ENCODE results near the gene YY1AP1. TPM values are rescaled to one million over a fixed set of nuclear protein-coding genes. Genes with fewer than 3 reads are reported as not detected.

YY1AP1 gene
- total RNA-seq, 1 experiment from 2014 or later = 59.3 TPM

GRCh38 chr1:155649676-155650075 is 38.9 kb downstream of the YY1AP1 start:
- Histone ChIP-seq H3K27me3 (replicated peaks; ENCODE audit: insufficient read depth, low read depth, low read length, poor library complexity) (no peaks in the 10 kb centered on the region), H3K4me1 (ENCODE audit: insufficient read depth, low read length, poor library complexity, severe bottlenecking) (peaks cover 28% of the 10 kb centered on the region), H3K36me3 (ENCODE audit: insufficient read depth, low read length, poor library complexity, severe bottlenecking) (no peaks in the 10 kb centered on the region), H3K4me3 (ENCODE audit: low read depth, low read length, poor library complexity, severe bottlenecking) (no peak overlapping the region), H3K9me3 (ENCODE audit: low read depth, low read length, poor library complexity, severe bottlenecking) (no peaks in the 10 kb centered on the region), H3K27ac (ENCODE audit: low read depth, low read length, poor library complexity, severe bottlenecking) (no peak overlapping the region)
- ChIA-PET CTCF (no interaction called here), POLR2A (ENCODE audit: low non-redundant PET) (no interaction called here)
- BruUV-seq (replicated peaks) = no TSS peak
- DNase-seq (ENCODE audit: low spot score) = no peak
- intact Hi-C loops (cut with micrococcal nuclease; ENCODE audit: unreplicated experiment) = loop anchor here (10.0 kb wide), 1 partner anchor 55 kb away; no protein-coding TSS in a partner anchor
- no peak for TF ChIP-seq CTCF (conservative IDR thresholded peaks at IDR 0.05; ENCODE audit: low read depth, low read length)
- TF ChIP-seq EZH2 (IDR thresholded peaks at IDR 0.05; ENCODE audit: borderline replicate concordance, low read depth, low read length, poor library complexity, severe bottlenecking) = no peak

GRCh38 chr1:155648207-155649147 is 40.1 kb downstream of the YY1AP1 start:
- TSS peak; percentile 62 for BruUV-seq (replicated peaks)
- H3K9me3 ChIP-seq (ENCODE audit: low read depth, low read length, poor library complexity, severe bottlenecking) = peaks cover 10% of the 10 kb centered on the region
- ChIA-PET POLR2A (ENCODE audit: low non-redundant PET) (no interaction called here), CTCF (interaction anchor here (0.5 to 1.0 kb wide), 4 partner anchors 393 to 560 kb away, joined by 3 to 7 read pairs (median 6); partner anchors contain the start of gene ENTREP3)
- intact Hi-C loops (cut with micrococcal nuclease; ENCODE audit: unreplicated experiment) = loop anchor here (10.0 kb wide), 1 partner anchor 54 kb away; no protein-coding TSS in a partner anchor
- no peaks in the 10 kb centered on the region for H3K36me3 ChIP-seq (ENCODE audit: insufficient read depth, low read length, poor library complexity, severe bottlenecking)
- H3K4me1 ChIP-seq (ENCODE audit: insufficient read depth, low read length, poor library complexity, severe bottlenecking) = peaks cover 28% of the 10 kb centered on the region
- DNase-seq (ENCODE audit: low spot score) = peak; percentile 89
- TF ChIP-seq CTCF (conservative IDR thresholded peaks at IDR 0.05; ENCODE audit: low read depth, low read length) (peak; percentile 66), EZH2 (IDR thresholded peaks at IDR 0.05; ENCODE audit: borderline replicate concordance, low read depth, low read length, poor library complexity, severe bottlenecking) (no peak)
- H3K27me3 ChIP-seq (replicated peaks; ENCODE audit: insufficient read depth, low read depth, low read length, poor library complexity) = no peaks in the 10 kb centered on the region
- H3K4me3 ChIP-seq (ENCODE audit: low read depth, low read length, poor library complexity, severe bottlenecking) = no peak overlapping the region
- H3K27ac ChIP-seq (ENCODE audit: low read depth, low read length, poor library complexity, severe bottlenecking) = peak overlapping the region; percentile 52

- Histone ChIP-seq H3K4me1 (ENCODE audit: insufficient read depth, low read length, poor library complexity, severe bottlenecking) (peaks cover 22% of the 10 kb centered on the region), H3K27ac (ENCODE audit: low read depth, low read length, poor library complexity, severe bottlenecking) (peak overlapping the region; percentile 6), H3K36me3 (ENCODE audit: insufficient read depth, low read length, poor library complexity, severe bottlenecking) (no peaks in the 10 kb centered on the region), H3K4me3 (ENCODE audit: low read depth, low read length, poor library complexity, severe bottlenecking) (no peak overlapping the region), H3K27me3 (replicated peaks; ENCODE audit: insufficient read depth, low read depth, low read length, poor library complexity) (no peaks in the 10 kb centered on the region), H3K9me3 (ENCODE audit: low read depth, low read length, poor library complexity, severe bottlenecking) (peaks cover 28% of the 10 kb centered on the region)
- ChIA-PET POLR2A (ENCODE audit: low non-redundant PET) (no interaction called here), CTCF (no interaction called here)
- TF ChIP-seq EZH2 (IDR thresholded peaks at IDR 0.05; ENCODE audit: borderline replicate concordance, low read depth, low read length, poor library complexity, severe bottlenecking) (no peak), CTCF (conservative IDR thresholded peaks at IDR 0.05; ENCODE audit: low read depth, low read length) (no peak)
- DNase-seq (ENCODE audit: low spot score) = no peak
- intact Hi-C loops (cut with micrococcal nuclease; ENCODE audit: unreplicated experiment) = loop anchor here (10.0 kb wide), 1 partner anchor 52 kb away; no protein-coding TSS in a partner anchor
- no TSS peak for BruUV-seq (replicated peaks)
Observed at GRCh38 chr1:155646307-155646706, 42.3 kb downstream of the YY1AP1 start.

All from A673 (cell line).